ENCODE measurements around the gene KLK7.

Gene KLK7

GRCh38 chr19:51000981-51001380, 17.3 kb upstream of the KLK7 start:
- H3K9ac ChIP-seq (ENCODE audit: low read depth, low read length) = no peak overlapping the region
- DNase-seq (no peak), ATAC-seq (ENCODE audit: insufficient read depth, low read depth) (no peak)
- H3K27me3 ChIP-seq (ENCODE audit: insufficient read depth, low read length, poor library complexity) = no peaks in the 10 kb centered on the region
- H3K36me3 ChIP-seq (ENCODE audit: insufficient read depth, low read length) = no peaks in the 10 kb centered on the region
- no peaks in the 10 kb centered on the region for H3K79me2 ChIP-seq (ENCODE audit: insufficient read depth, low read length)
- H3K4me1 ChIP-seq (ENCODE audit: insufficient read depth, low read length) = no peaks in the 10 kb centered on the region
- no peak overlapping the region for H2AFZ ChIP-seq (ENCODE audit: low read depth, low read length)
- H3K4me3 ChIP-seq (ENCODE audit: low read depth in 1 of 2, low read length in 2 of 2) = no peak overlapping the region
- H3K27ac ChIP-seq (ENCODE audit: low read length) = no peak overlapping the region
- H3K4me2 ChIP-seq (ENCODE audit: insufficient read depth, low read length) = no peak overlapping the region
- no peaks in the 10 kb centered on the region for H3K9me3 ChIP-seq (ENCODE audit: insufficient read depth, low read length, severe bottlenecking)
- TF ChIP-seq EZH2 (IDR thresholded peaks at IDR 0.05; ENCODE audit: borderline replicate concordance, low read depth, low read length, severe bottlenecking) (no peak), CTCF (IDR thresholded peaks at IDR 0.05; ENCODE audit: borderline replicate concordance, extremely low read depth, low read length, poor library complexity, severe bottlenecking) (no peak)
- H4K20me1 ChIP-seq (ENCODE audit: insufficient read depth, low read length) = 0 out of 2 replicates have a peak, but pooled peaks cover 2% of the 10 kb centered on the region

- Histone ChIP-seq H2AFZ (ENCODE audit: low read depth, low read length) (no peak overlapping the region), H3K27me3 (ENCODE audit: insufficient read depth, low read length, poor library complexity) (no peaks in the 10 kb centered on the region), H3K36me3 (ENCODE audit: insufficient read depth, low read length) (no peaks in the 10 kb centered on the region), H4K20me1 (ENCODE audit: insufficient read depth, low read length) (0 out of 2 replicates have a peak, but pooled peaks cover 2% of the 10 kb centered on the region), H3K4me1 (ENCODE audit: insufficient read depth, low read length) (no peaks in the 10 kb centered on the region), H3K9ac (ENCODE audit: low read depth, low read length) (no peak overlapping the region), H3K9me3 (ENCODE audit: insufficient read depth, low read length, severe bottlenecking) (no peaks in the 10 kb centered on the region), H3K79me2 (ENCODE audit: insufficient read depth, low read length) (no peaks in the 10 kb centered on the region), H3K27ac (ENCODE audit: low read length) (no peak overlapping the region), H3K4me2 (ENCODE audit: insufficient read depth, low read length) (no peak overlapping the region), H3K4me3 (ENCODE audit: low read depth in 1 of 2, low read length in 2 of 2) (no peak overlapping the region)
- DNase-seq (no peak), ATAC-seq (ENCODE audit: insufficient read depth, low read depth) (no peak)
- TF ChIP-seq EZH2 (IDR thresholded peaks at IDR 0.05; ENCODE audit: borderline replicate concordance, low read depth, low read length, severe bottlenecking) (no peak), CTCF (IDR thresholded peaks at IDR 0.05; ENCODE audit: borderline replicate concordance, extremely low read depth, low read length, poor library complexity, severe bottlenecking) (no peak)
Measured at GRCh38 chr19:51000426-51000825, 16.7 kb upstream of the KLK7 start.

- no peaks in the 10 kb centered on the region for H3K36me3 ChIP-seq (ENCODE audit: insufficient read depth, low read length)
- no peak overlapping the region for H3K27ac ChIP-seq (ENCODE audit: low read length)
- no peak for DNase-seq
- no peak overlapping the region for H2AFZ ChIP-seq (ENCODE audit: low read depth, low read length)
- 0 out of 2 replicates have a peak, but pooled peaks cover 2% of the 10 kb centered on the region for H4K20me1 ChIP-seq (ENCODE audit: insufficient read depth, low read length)
- TF ChIP-seq EZH2 (IDR thresholded peaks at IDR 0.05; ENCODE audit: borderline replicate concordance, low read depth, low read length, severe bottlenecking) = no peak
- no peak for TF ChIP-seq CTCF (IDR thresholded peaks at IDR 0.05; ENCODE audit: borderline replicate concordance, extremely low read depth, low read length, poor library complexity, severe bottlenecking)
- H3K4me2 ChIP-seq (ENCODE audit: insufficient read depth, low read length) = no peak overlapping the region
- H3K79me2 ChIP-seq (ENCODE audit: insufficient read depth, low read length) = no peaks in the 10 kb centered on the region
- H3K4me1 ChIP-seq (ENCODE audit: insufficient read depth, low read length) = no peaks in the 10 kb centered on the region
- no peak overlapping the region for H3K9ac ChIP-seq (ENCODE audit: low read depth, low read length)
- H3K4me3 ChIP-seq (ENCODE audit: low read depth in 1 of 2, low read length in 2 of 2) = no peak overlapping the region
- H3K9me3 ChIP-seq (ENCODE audit: insufficient read depth, low read length, severe bottlenecking) = no peaks in the 10 kb centered on the region
- no peak for ATAC-seq (ENCODE audit: insufficient read depth, low read depth)
- H3K27me3 ChIP-seq (ENCODE audit: insufficient read depth, low read length, poor library complexity) = no peaks in the 10 kb centered on the region
Measured at GRCh38 chr19:50998686-50999085, 15.0 kb upstream of the KLK7 start.

GRCh38 chr19:50998061-50998460, 14.3 kb upstream of the KLK7 start:
- no peak for TF ChIP-seq CTCF (IDR thresholded peaks at IDR 0.05; ENCODE audit: borderline replicate concordance, extremely low read depth, low read length, poor library complexity, severe bottlenecking)
- no peak for TF ChIP-seq EZH2 (IDR thresholded peaks at IDR 0.05; ENCODE audit: borderline replicate concordance, low read depth, low read length, severe bottlenecking)
- no peak for ATAC-seq (ENCODE audit: insufficient read depth, low read depth)
- no peaks in the 10 kb centered on the region for H3K27me3 ChIP-seq (ENCODE audit: insufficient read depth, low read length, poor library complexity)

More at GRCh38 chr19:50998061-50998460, 14.3 kb upstream of the KLK7 start:
- H3K79me2 ChIP-seq (ENCODE audit: insufficient read depth, low read length) = no peaks in the 10 kb centered on the region
- no peaks in the 10 kb centered on the region for H3K36me3 ChIP-seq (ENCODE audit: insufficient read depth, low read length)
- H3K9me3 ChIP-seq (ENCODE audit: insufficient read depth, low read length, severe bottlenecking) = no peaks in the 10 kb centered on the region
- H3K4me2 ChIP-seq (ENCODE audit: insufficient read depth, low read length) = no peak overlapping the region
- no peak for DNase-seq
- H3K9ac ChIP-seq (ENCODE audit: low read depth, low read length) = no peak overlapping the region
- H3K27ac ChIP-seq (ENCODE audit: low read length) = no peak overlapping the region
- H3K4me1 ChIP-seq (ENCODE audit: insufficient read depth, low read length) = no peaks in the 10 kb centered on the region
- H2AFZ ChIP-seq (ENCODE audit: low read depth, low read length) = no peak overlapping the region
- H3K4me3 ChIP-seq (ENCODE audit: low read depth in 1 of 2, low read length in 2 of 2) = no peak overlapping the region
- H4K20me1 ChIP-seq (ENCODE audit: insufficient read depth, low read length) = 0 out of 2 replicates have a peak, but pooled peaks cover 2% of the 10 kb centered on the region

All from DND-41 (cell line).